ENCODE data around the gene GALR3.
"Not testable (repeated sequence)": the region's sequence is repeated elsewhere in the genome, so short reads cannot be mapped to it uniquely, and the experiment has no call there.

The GALR3 gene

DNA sequence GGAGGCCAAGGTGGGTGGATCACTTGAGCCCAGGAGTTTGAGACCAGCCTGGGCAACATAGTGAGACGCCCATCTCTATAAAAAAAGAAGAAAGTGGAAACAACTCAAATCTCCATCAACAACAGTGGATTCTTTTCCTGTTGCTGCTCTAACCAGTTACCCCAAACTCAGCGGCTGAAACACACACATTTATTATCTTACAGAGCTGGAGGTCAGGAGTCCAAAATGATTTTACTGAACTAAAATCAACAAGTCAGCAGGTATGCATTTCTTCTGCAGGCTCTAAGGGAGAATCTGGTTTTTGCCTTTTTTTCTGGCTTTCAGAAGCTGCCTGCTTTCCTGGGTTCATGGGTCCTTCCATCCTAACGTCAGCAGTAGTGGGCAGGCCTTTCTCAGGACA, 27.1 kb upstream of the GALR3 start:
- in situ Hi-C loops (cut with HindIII; ENCODE audit: low sequenced_read_pairs): no loop called here
- DNase-seq (ENCODE audit: low read depth, low spot score): no peak
- H3K4me3 ChIP-seq (ENCODE audit: low read depth, low read length): no peak overlapping the region
- TF ChIP-seq, protein P1, sequence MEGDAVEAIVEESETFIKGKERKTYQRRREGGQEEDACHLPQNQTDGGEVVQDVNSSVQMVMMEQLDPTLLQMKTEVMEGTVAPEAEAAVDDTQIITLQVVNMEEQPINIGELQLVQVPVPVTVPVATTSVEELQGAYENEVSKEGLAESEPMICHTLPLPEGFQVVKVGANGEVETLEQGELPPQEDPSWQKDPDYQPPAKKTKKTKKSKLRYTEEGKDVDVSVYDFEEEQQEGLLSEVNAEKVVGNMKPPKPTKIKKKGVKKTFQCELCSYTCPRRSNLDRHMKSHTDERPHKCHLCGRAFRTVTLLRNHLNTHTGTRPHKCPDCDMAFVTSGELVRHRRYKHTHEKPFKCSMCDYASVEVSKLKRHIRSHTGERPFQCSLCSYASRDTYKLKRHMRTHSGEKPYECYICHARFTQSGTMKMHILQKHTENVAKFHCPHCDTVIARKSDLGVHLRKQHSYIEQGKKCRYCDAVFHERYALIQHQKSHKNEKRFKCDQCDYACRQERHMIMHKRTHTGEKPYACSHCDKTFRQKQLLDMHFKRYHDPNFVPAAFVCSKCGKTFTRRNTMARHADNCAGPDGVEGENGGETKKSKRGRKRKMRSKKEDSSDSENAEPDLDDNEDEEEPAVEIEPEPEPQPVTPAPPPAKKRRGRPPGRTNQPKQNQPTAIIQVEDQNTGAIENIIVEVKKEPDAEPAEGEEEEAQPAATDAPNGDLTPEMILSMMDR (IDR thresholded peaks at IDR 0.05; ENCODE audit: low read depth, low read length): no peak

DNA sequence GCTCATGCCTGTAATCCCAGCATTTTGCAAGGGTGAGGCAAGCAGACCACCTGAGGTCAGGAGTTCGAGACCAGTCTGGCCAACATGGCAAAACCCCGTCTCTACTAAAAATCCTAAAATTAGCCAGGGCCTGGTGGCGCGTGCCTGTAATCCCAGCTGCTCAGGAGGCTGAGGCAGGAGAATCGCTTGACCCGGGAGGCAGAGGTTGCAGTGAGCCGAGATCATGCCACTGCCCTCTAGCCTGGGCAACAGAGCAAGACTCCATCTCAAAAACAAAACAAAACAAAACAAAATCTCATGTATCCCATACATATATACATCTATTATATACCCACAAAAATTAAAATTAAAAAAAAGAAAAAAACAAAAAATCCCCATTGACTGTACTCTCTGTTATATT, 25.9 kb upstream of the GALR3 start:
- H3K4me3 ChIP-seq (ENCODE audit: low read depth, low read length); DNase-seq (ENCODE audit: low read depth, low spot score); in situ Hi-C loops (cut with HindIII; ENCODE audit: low sequenced_read_pairs): not testable (repeated sequence)

DNA sequence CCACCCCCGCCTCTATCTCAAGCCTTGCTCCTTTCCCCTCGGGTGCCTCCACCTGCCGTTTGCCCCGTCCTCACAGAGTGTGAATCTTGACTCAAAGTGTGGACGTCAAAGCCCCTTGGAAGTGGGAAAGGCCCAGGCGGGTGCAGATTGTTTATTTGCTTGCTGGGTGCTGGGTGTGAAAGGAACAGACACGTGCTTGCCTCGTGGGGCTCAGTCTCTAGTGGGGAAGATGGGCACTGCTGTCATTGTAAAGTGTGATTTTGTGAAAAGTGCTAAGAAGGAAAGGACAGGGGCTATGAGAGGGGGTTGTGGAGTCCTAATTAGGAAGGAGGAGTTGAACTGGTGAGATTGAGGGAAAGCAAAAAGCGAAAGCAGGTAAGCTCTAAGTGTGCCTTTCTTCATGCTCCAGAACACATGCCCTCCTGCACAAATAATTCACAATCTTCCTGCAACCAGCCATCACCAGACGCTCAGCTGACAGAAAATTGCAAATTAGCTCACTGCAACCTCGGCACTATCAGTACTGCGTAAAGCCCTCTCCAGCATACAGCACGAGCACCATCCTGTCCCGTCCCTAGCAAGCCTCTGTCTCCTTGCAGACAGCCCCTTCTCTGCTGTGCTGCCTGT, 25.2 kb upstream of the GALR3 start:
- H3K4me3 ChIP-seq (ENCODE audit: low read depth, low read length): no peak overlapping the region
- DNase-seq (ENCODE audit: low read depth, low spot score): no peak
- in situ Hi-C loops (cut with HindIII; ENCODE audit: low sequenced_read_pairs): no loop called here
- TF ChIP-seq, protein P1 (IDR thresholded peaks at IDR 0.05; ENCODE audit: low read depth, low read length): no peak

DNA sequence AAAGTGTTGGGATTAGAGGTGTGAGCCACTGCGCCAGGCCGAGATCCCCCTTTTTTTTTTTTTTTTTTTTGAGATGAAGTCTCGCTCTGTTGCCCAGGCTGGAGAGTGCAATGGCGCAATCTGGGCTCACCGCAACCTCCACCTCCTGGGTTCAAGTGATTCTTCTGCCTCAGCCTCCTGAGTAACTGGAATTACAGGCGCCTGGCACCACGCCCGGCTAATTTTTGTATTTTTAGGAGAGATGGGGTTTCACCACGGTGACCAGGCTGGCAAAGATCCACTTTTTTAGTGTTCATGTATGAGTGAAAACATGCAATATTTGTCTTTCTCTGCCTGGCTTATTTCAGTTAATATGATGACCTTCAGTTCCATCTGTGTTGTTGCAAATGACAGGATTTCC, 23.2 kb upstream of the GALR3 start:
- DNase-seq (ENCODE audit: low read depth, low spot score); in situ Hi-C loops (cut with HindIII; ENCODE audit: low sequenced_read_pairs); H3K4me3 ChIP-seq (ENCODE audit: low read depth, low read length): not testable (repeated sequence)

DNA sequence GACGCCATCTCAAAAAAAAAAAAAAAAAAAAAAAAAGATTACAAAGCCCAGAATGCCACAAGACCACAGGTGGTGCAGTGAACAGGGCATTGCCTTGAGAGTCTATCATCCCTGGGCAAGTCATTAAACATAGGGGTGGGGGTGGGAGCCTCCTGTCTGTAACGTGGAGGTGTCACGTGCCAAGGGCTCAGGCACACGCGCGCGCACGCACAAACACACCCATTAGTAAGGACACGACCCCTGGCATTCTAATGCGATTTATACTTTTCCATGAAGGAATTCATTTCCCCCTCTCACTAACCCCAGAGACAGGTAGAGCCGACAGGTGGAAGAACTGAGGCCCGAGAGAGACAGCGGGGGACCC, 21.3 kb upstream of the GALR3 start:
- H3K4me3 ChIP-seq (ENCODE audit: low read depth, low read length): peak overlapping the region; percentile 56
- in situ Hi-C loops (cut with HindIII; ENCODE audit: low sequenced_read_pairs): no loop called here
- TF ChIP-seq, protein P1 (IDR thresholded peaks at IDR 0.05; ENCODE audit: low read depth, low read length): no peak
- DNase-seq (ENCODE audit: low read depth, low spot score): no peak

DNA sequence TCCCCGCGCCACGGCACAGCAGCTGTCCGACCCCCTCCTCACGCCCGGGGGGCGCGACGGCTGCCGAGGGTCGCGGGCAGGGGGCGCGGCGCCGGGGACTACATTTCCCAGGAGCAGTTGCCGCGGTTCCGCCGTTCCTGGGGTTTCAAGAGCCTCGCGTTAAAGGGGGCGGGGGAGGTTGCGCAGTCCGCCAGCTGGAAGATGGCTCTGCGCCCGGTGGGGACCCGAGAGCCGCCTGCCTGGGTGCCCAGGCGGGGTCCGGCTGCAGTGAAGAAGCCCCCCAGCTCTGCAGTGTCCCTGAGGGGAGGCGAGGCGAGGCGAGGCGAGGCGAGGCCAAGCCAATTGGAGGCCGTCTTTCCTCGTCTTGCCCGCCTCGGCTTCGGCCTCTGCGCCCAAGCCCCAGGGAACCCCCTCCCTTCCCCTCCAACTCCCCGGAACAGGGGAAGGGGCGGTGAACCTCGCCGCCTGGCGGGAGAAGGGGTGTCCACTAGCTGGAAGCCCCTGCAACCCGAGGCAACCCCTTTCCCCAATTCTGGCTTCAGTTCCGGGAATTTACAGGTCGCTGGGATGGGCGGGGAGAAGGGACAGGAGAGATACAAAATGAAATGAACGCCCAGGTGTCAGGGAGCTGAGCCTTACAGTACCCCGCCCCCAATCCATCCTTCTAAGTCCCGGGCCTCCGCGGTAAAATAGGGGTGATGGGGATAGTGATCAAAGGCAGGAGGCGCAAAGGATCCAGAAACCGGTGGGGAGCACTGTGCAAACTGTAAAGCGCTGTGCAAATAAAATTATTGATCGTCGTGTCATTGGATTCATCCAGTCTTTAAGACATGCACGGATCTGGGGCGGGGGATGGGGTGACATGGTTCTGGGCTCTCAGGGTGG, 20.6 kb upstream of the GALR3 start:
- TF ChIP-seq, protein P1 (IDR thresholded peaks at IDR 0.05; ENCODE audit: low read depth, low read length): no peak
- in situ Hi-C loops (cut with HindIII; ENCODE audit: low sequenced_read_pairs): no loop called here
- peak overlapping the region; percentile 56 for H3K4me3 ChIP-seq (ENCODE audit: low read depth, low read length)
- DNase-seq (ENCODE audit: low read depth, low spot score): peak; percentile 41

DNA sequence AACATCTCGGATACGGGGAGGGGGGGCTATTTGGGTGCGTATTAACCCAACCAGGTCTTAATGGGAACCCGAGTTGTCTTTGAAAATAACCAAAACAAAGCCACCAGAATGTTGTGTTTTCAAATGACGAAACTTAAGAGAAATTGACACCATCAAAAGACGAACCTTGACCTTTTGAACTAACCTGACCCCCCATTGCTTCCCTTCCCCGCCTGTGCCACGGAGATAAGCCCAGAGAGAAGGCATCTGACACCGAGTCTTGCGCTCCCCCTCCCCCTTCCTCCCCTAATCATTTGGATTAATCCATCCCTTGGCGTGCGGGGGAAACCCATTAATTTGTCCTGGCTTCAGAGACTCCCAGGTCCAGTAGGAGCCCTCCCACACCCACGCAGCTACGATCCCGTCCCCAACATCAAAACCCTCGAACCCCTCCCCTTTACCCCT, 20.0 kb upstream of the GALR3 start:
- in situ Hi-C loops (cut with HindIII; ENCODE audit: low sequenced_read_pairs): no loop called here
- DNase-seq (ENCODE audit: low read depth, low spot score): no peak
- TF ChIP-seq, protein P1 (IDR thresholded peaks at IDR 0.05; ENCODE audit: low read depth, low read length): no peak
- no peak overlapping the region for H3K4me3 ChIP-seq (ENCODE audit: low read depth, low read length)

Data from astrocyte of the spinal cord (primary cell).